GM18867 (cell line): ENCODE results near the gene STXBP5L.
A peak's percentile ranks its signal among the peaks of the same experiment; 100 is the strongest.
"Not testable (repeated sequence)": the region's sequence is repeated elsewhere in the genome, so short reads cannot be mapped to it uniquely, and the experiment has no call there.

Experiments
- ATAC-seq: cut with Tn5 transposase; IDR thresholded peaks from one replicate; pipeline ENCODE4 v1.9.1; 2021; ENCODE audit warnings: mild to moderate bottlenecking, moderate library complexity; ENCODE audit not compliant: unreplicated experiment

Gene STXBP5L

GRCh38 chr3:121223116-121223515 is 315.1 kb downstream of the STXBP5L start:
- no peak for ATAC-seq

GRCh38 chr3:121228971-121229370 is 321.0 kb downstream of the STXBP5L start:
- no peak for ATAC-seq

- ATAC-seq = not testable (repeated sequence)
These were observed 322.2 kb downstream of the STXBP5L start for GRCh38 chr3:121230194-121230593.

- no peak for ATAC-seq
These were observed 323.9 kb downstream of the STXBP5L start for GRCh38 chr3:121231872-121232271.

GRCh38 chr3:121232309-121233225 is 324.6 kb downstream of the STXBP5L start:
- ATAC-seq = peak; percentile 53

- no peak for ATAC-seq
These were observed 335.2 kb downstream of the STXBP5L start for GRCh38 chr3:121243208-121243607.

GRCh38 chr3:121252676-121253075 is 344.7 kb downstream of the STXBP5L start:
- no peak for ATAC-seq

GRCh38 chr3:121269389-121269788 is 361.4 kb downstream of the STXBP5L start:
- ATAC-seq = no peak

- no peak for ATAC-seq
These were observed 366.4 kb downstream of the STXBP5L start for GRCh38 chr3:121274411-121274810.

GRCh38 chr3:121295452-121295851 is 387.4 kb downstream of the STXBP5L start:
- no peak for ATAC-seq

GRCh38 chr3:121295979-121296378 is 388.0 kb downstream of the STXBP5L start:
- no peak for ATAC-seq

GRCh38 chr3:121324320-121324719 is 416.3 kb downstream of the STXBP5L start:
- ATAC-seq = no peak

- ATAC-seq = no peak
These were observed 422.1 kb downstream of the STXBP5L start for GRCh38 chr3:121330118-121330517.

GRCh38 chr3:121330634-121331033 is 422.6 kb downstream of the STXBP5L start:
- no peak for ATAC-seq

- ATAC-seq = not testable (repeated sequence)
These were observed 448.0 kb downstream of the STXBP5L start for GRCh38 chr3:121355960-121356359.

- ATAC-seq = peak; percentile 94
These were observed 454.2 kb downstream of the STXBP5L start for GRCh38 chr3:121362035-121362734.

- not testable (repeated sequence) for ATAC-seq
These were observed 480.3 kb downstream of the STXBP5L start for GRCh38 chr3:121388308-121388707.

- ATAC-seq = not testable (repeated sequence)
These were observed 488.0 kb downstream of the STXBP5L start for GRCh38 chr3:121395967-121396366.

- not testable (repeated sequence) for ATAC-seq
These were observed 490.0 kb downstream of the STXBP5L start for GRCh38 chr3:121398051-121398450.

GRCh38 chr3:121399820-121400219 is 491.8 kb downstream of the STXBP5L start:
- ATAC-seq = no peak

GRCh38 chr3:121405631-121406030 is 497.6 kb downstream of the STXBP5L start:
- no peak for ATAC-seq

- no peak for ATAC-seq
These were observed 503.5 kb downstream of the STXBP5L start for GRCh38 chr3:121411523-121411922.
